Keratinocyte (primary cell): ENCODE results near the gene KCNJ16. TPM values are rescaled to one million over a fixed set of nuclear protein-coding genes. Genes with fewer than 3 reads are reported as not detected.

Experiments used
- DNase-seq: peaks from one replicate; pipeline ENCODE4 v3.0.0-alpha.2; 2011; ENCODE audit warnings: low read depth, missing footprints, low spot score
- FAIRE-seq: peaks from 2 replicates; lab custom pipeline; 2011; peaks lifted over from hg19 to GRCh38; lab: Jason Lieb, UNC
- H2AFZ ChIP-seq: 2 replicates; pipeline ENCODE4 v1.6.0; 2012; ENCODE audit warnings: low read length, control low read depth, inconsistent platforms; ENCODE audit not compliant: control insufficient read depth
- H3K27ac ChIP-seq: 2 replicates; pipeline ENCODE4 v1.5.1; 2011; ENCODE audit warnings: low read length; ENCODE audit not compliant: control insufficient read depth, insufficient read depth
- H3K27me3 ChIP-seq: 3 replicates; pipeline ENCODE4 v1.6.0; 2011; ENCODE audit warnings: low read length; ENCODE audit not compliant: control insufficient read depth, insufficient read depth; ENCODE audit errors: extremely low read depth
- H3K36me3 ChIP-seq, 2 experiments: 2 replicates in 1 of 2; 3 replicates in 1 of 2; pipeline ENCODE4 v1.5.1; 2011; ENCODE audit warnings: low read length in 2 of 2, mild to moderate bottlenecking in 1 of 2; ENCODE audit not compliant: control insufficient read depth in 2 of 2, insufficient read depth in 2 of 2; ENCODE audit errors: extremely low read depth in 1 of 2
- H3K4me1 ChIP-seq: 3 replicates; pipeline ENCODE4 v1.5.1; 2011; ENCODE audit warnings: low read length; ENCODE audit not compliant: control insufficient read depth, insufficient read depth; ENCODE audit errors: extremely low read depth
- H3K4me2 ChIP-seq: 3 replicates; pipeline ENCODE4 v1.6.0; 2011; ENCODE audit warnings: low read depth, low read length; ENCODE audit not compliant: control insufficient read depth, insufficient read depth; ENCODE audit errors: extremely low read depth
- H3K4me3 ChIP-seq, 3 experiments: fragments of 200-600 bp in 1 of 3; sonication (generic) in 1 of 3; 2 replicates in 2 of 3; 3 replicates in 1 of 3; pipeline ENCODE4 v1.5.1; 2011 to 2016; ENCODE audit warnings: low read length in 3 of 3, mild to moderate bottlenecking in 3 of 3, control low read depth in 2 of 3, inconsistent platforms in 1 of 3, low read depth in 1 of 3, mixed read lengths in 1 of 3, mixed run types in 1 of 3, moderate library complexity in 1 of 3; ENCODE audit not compliant: control insufficient read depth in 2 of 3, insufficient read depth in 2 of 3; ENCODE audit errors: extremely low read depth in 1 of 3
- H3K79me2 ChIP-seq: 2 replicates; pipeline ENCODE4 v1.6.0; 2012; ENCODE audit warnings: low read length; ENCODE audit not compliant: control insufficient read depth, insufficient read depth
- H3K9ac ChIP-seq: 3 replicates; pipeline ENCODE4 v1.6.0; 2011; ENCODE audit warnings: low read length; ENCODE audit not compliant: control insufficient read depth, insufficient read depth; ENCODE audit errors: extremely low read depth
- H3K9me1 ChIP-seq: 3 replicates; pipeline ENCODE4 v1.6.0; 2011; ENCODE audit warnings: low read length; ENCODE audit not compliant: control insufficient read depth, insufficient read depth; ENCODE audit errors: extremely low read depth
- H3K9me3 ChIP-seq: 2 replicates; pipeline ENCODE4 v1.5.1; 2012; ENCODE audit warnings: low read depth, low read length; ENCODE audit not compliant: control insufficient read depth
- H4K20me1 ChIP-seq: 3 replicates; pipeline ENCODE4 v1.6.0; 2011; ENCODE audit warnings: low read length; ENCODE audit not compliant: control insufficient read depth, insufficient read depth; ENCODE audit errors: extremely low read depth
- CTCF ChIP-seq, 3 experiments: IDR thresholded peaks in 1 of 3; conservative IDR thresholded peaks in 1 of 3; optimal IDR thresholded peaks in 1 of 3; 2 replicates in 2 of 3; 3 replicates in 1 of 3; pipeline versions ENCODE3 to v1.5.1; 2011; ENCODE audit warnings: low read length in 3 of 3, mild to moderate bottlenecking in 3 of 3, moderate library complexity in 2 of 3, control low read depth in 1 of 3, inconsistent platforms in 1 of 3; ENCODE audit not compliant: insufficient read depth in 2 of 3; ENCODE audit errors: extremely low read depth in 1 of 3
- EZH2 ChIP-seq: IDR thresholded peaks from one replicate; pipeline ENCODE4 v1.6.1; 2012; ENCODE audit warnings: inconsistent platforms, mild to moderate bottlenecking, low read length, moderate library complexity
- dilution Hi-C: fragments of 300-500 bp; cut with MboI; formaldehyde crosslinking; loops from one replicate; pipeline ENCODE4 v1.7.0; 2020; ENCODE audit warnings: low sequenced_read_pairs; ENCODE audit not compliant: extremely low pct_ligation_motif_present
- polyA plus RNA-seq, 5 experiments: library from polyadenylated mRNA; depleted of rRNA in 3 of 5; stranded (reverse) in 3 of 5; stranded (forward) in 1 of 5; unstranded in 1 of 5; fragments of >200 nt; gene quantifications; 1 replicate in 1 of 5; 2 replicates in 3 of 5; 3 replicates in 1 of 5; pipeline versions ENCODE4 v1.2.1 to v1.2.3, GENCODE V29; 2011 to 2012; ENCODE audit warnings: missing spikeins in 2 of 5, low read depth in 1 of 5, low replicate concordance in 1 of 5

KCNJ16 gene
- polyA plus RNA-seq, 1 donor (not counting 4 experiments of a cell fraction or from before 2014, with no cell fraction given): not detected

GRCh38 chr17:70120425-70120824, 45.4 kb downstream of the KCNJ16 start:
- Histone ChIP-seq H2AFZ (no peak overlapping the region), H3K9me3 (no peaks in the 10 kb centered on the region), H3K4me1 (no peaks in the 10 kb centered on the region), H3K4me2 (no peak overlapping the region), H3K79me2 (no peaks in the 10 kb centered on the region), H3K36me3 (no peaks in the 10 kb centered on the region), H3K9ac (no peak overlapping the region), H4K20me1 (no peaks in the 10 kb centered on the region), H3K27ac (no peak overlapping the region), H3K4me3 (no peak overlapping the region), H3K9me1 (no peaks in the 10 kb centered on the region), H3K27me3 (no peaks in the 10 kb centered on the region)
- dilution Hi-C loops: no loop called here
- TF ChIP-seq EZH2 (no peak), CTCF (optimal IDR thresholded peaks at IDR 0.05 in 1 of 3, IDR thresholded peaks at IDR 0.05 in 1 of 3, conservative IDR thresholded peaks at IDR 0.05 in 1 of 3; ENCODE audit: extremely low read depth in 1 of 3, insufficient read depth in 2 of 3, low read length in 3 of 3) (no peak)
- FAIRE-seq: no peak
- DNase-seq: no peak

- no peaks in the 10 kb centered on the region for H3K9me3 ChIP-seq
- no peak overlapping the region for H3K27ac ChIP-seq
Measured at GRCh38 chr17:70121126-70121525, 46.1 kb downstream of the KCNJ16 start.

More at GRCh38 chr17:70121126-70121525, 46.1 kb downstream of the KCNJ16 start:
- Histone ChIP-seq H3K9ac (no peak overlapping the region), H3K4me1 (no peaks in the 10 kb centered on the region), H3K79me2 (no peaks in the 10 kb centered on the region), H4K20me1 (no peaks in the 10 kb centered on the region), H2AFZ (no peak overlapping the region), H3K4me2 (no peak overlapping the region), H3K4me3 (no peak overlapping the region), H3K9me1 (no peaks in the 10 kb centered on the region), H3K36me3 (no peaks in the 10 kb centered on the region), H3K27me3 (no peaks in the 10 kb centered on the region)
- FAIRE-seq: no peak
- TF ChIP-seq EZH2 (no peak), CTCF (optimal IDR thresholded peaks at IDR 0.05 in 1 of 3, IDR thresholded peaks at IDR 0.05 in 1 of 3, conservative IDR thresholded peaks at IDR 0.05 in 1 of 3; ENCODE audit: extremely low read depth in 1 of 3, insufficient read depth in 2 of 3, low read length in 3 of 3) (no peak)
- DNase-seq: no peak
- dilution Hi-C loops: no loop called here
